Fibroblast of peridontal ligament (primary cell): ENCODE measurements around the gene KRT84.
"Not testable (repeated sequence)": the region's sequence is repeated elsewhere in the genome, so short reads cannot be mapped to it uniquely, and the experiment has no call there.

Experiments used
- DNase-seq: peaks from one replicate; pipeline ENCODE4 v3.0.0-alpha.2; 2010; ENCODE audit errors: extremely low read depth

KRT84 gene

GRCh38 chr12:52410589-52411248 is 25.3 kb upstream of the KRT84 start:
- DNase-seq: not testable (repeated sequence)

GRCh38 chr12:52407918-52408317 is 22.5 kb upstream of the KRT84 start:
- no peak for DNase-seq

- no peak for DNase-seq
Measured at GRCh38 chr12:52405922-52406385, 20.5 kb upstream of the KRT84 start, which contains the start of gene KRT82. TSS of gene KRT82 (minus strand) at chr12:52406335. CDS start at chr12:52406277, 58 bp downstream.

GRCh38 chr12:52404951-52405350 is 19.5 kb upstream of the KRT84 start:
- DNase-seq: no peak

GRCh38 chr12:52403561-52403960 is 18.1 kb upstream of the KRT84 start:
- no peak for DNase-seq

GRCh38 chr12:52402873-52403540 is 17.6 kb upstream of the KRT84 start:
- DNase-seq: no peak

GRCh38 chr12:52402377-52402776 is 16.9 kb upstream of the KRT84 start:
- DNase-seq: no peak

GRCh38 chr12:52401926-52402325 is 16.5 kb upstream of the KRT84 start:
- no peak for DNase-seq

- DNase-seq: no peak
Measured at GRCh38 chr12:52401526-52401925, 16.1 kb upstream of the KRT84 start.

- DNase-seq: no peak
Measured at GRCh38 chr12:52400906-52401305, 15.5 kb upstream of the KRT84 start.

GRCh38 chr12:52399756-52400155 is 14.3 kb upstream of the KRT84 start:
- no peak for DNase-seq

GRCh38 chr12:52398176-52398575 is 12.7 kb upstream of the KRT84 start:
- no peak for DNase-seq

- DNase-seq: no peak
Measured at GRCh38 chr12:52396656-52397055, 11.2 kb upstream of the KRT84 start.

- no peak for DNase-seq
Measured at GRCh38 chr12:52395761-52396434, 10.4 kb upstream of the KRT84 start.

GRCh38 chr12:52394836-52395405 is 9.5 kb upstream of the KRT84 start:
- no peak for DNase-seq

GRCh38 chr12:52392465-52393007 is 7.1 kb upstream of the KRT84 start:
- DNase-seq: no peak

- no peak for DNase-seq
Measured at GRCh38 chr12:52391618-52392002, 6.2 kb upstream of the KRT84 start.

GRCh38 chr12:52390739-52391617 is 5.5 kb upstream of the KRT84 start:
- DNase-seq: no peak

- DNase-seq: no peak
Measured at GRCh38 chr12:52389313-52390207, 4.1 kb upstream of the KRT84 start.

GRCh38 chr12:52387859-52388258 is 2.4 kb upstream of the KRT84 start:
- DNase-seq: no peak
